GM12801 (cell line): Measurements from ENCODE around the gene SLC66A1.

ENCODE experiments used
- TF ChIP-seq, protein P1 (sequence below): IDR thresholded peaks from one replicate; pipeline ENCODE4 v1.5.1; 2011; ENCODE audit warnings: control low read depth; ENCODE audit not compliant: insufficient read length; ENCODE audit errors: extremely low read depth

SLC66A1 gene

DNA sequence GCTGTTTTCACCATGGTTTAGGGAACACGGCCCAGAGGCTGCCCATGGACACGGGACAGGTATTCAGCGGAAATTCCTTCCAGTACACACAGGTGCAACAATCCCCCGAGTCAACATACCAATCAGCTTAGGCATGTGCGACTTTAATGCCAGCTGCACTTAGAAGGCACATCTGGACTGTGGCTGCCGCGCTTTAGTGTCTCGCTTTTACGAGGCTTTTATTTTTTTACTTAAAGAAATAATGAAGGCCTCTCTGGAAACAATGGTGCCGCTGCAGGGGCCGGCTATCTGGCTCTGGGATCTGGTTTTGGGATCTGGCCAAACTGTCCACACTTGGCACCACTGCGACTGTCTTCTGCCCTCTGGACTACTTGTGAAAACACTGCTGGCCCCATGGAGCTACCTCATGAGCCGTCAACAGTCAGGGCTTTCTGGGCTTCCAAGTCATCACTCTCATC is 55.5 kb downstream of the SLC66A1 start:
- TF ChIP-seq, protein P1, sequence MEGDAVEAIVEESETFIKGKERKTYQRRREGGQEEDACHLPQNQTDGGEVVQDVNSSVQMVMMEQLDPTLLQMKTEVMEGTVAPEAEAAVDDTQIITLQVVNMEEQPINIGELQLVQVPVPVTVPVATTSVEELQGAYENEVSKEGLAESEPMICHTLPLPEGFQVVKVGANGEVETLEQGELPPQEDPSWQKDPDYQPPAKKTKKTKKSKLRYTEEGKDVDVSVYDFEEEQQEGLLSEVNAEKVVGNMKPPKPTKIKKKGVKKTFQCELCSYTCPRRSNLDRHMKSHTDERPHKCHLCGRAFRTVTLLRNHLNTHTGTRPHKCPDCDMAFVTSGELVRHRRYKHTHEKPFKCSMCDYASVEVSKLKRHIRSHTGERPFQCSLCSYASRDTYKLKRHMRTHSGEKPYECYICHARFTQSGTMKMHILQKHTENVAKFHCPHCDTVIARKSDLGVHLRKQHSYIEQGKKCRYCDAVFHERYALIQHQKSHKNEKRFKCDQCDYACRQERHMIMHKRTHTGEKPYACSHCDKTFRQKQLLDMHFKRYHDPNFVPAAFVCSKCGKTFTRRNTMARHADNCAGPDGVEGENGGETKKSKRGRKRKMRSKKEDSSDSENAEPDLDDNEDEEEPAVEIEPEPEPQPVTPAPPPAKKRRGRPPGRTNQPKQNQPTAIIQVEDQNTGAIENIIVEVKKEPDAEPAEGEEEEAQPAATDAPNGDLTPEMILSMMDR: no peak

DNA sequence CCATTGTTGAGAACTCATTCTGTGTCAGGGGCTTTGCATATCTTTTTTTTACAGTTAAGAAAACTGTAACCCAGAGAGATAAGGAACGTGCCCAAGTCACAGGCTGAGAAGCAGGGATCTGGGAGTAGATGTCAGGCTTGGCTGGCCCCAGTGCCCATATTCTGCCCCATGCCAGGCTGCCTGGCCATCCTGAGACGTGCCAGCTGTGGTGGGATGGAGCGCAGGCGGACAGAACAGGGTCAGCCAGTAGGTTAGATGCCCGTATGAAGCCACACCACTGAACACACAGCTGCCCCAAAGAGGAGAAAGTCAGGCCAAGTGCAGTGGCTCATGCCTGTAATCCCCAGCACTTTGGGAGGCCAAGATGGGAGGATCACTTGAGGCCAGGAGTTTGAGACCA is 55.9 kb downstream of the SLC66A1 start:
- TF ChIP-seq, protein P1: no peak

DNA sequence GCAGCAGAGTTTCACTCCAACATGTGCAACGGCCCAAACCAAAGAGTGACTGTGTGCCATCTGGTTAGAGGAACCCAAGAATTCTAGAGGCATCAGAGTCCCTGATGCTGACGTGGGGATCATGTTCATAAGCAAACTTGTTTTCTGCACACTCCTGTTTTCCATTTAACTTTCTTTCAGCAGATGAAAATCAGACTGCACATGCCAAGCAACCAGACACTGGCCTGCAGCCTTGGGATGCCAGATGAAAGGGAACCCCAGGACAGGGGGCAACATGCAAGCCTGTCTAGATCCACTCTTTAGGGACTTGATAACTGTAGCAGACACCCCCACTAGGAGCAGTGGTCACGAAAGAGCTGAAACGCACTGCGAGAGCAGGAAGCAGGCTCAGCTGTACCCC is 56.8 kb downstream of the SLC66A1 start:
- TF ChIP-seq, protein P1: no peak

- TF ChIP-seq, protein P1: no peak
Measured at GRCh38 chr1:19369396-19370090, 57.4 kb downstream of the SLC66A1 start.

- TF ChIP-seq, protein P1: no peak
Measured at GRCh38 chr1:19370453-19371170, 58.5 kb downstream of the SLC66A1 start.

DNA sequence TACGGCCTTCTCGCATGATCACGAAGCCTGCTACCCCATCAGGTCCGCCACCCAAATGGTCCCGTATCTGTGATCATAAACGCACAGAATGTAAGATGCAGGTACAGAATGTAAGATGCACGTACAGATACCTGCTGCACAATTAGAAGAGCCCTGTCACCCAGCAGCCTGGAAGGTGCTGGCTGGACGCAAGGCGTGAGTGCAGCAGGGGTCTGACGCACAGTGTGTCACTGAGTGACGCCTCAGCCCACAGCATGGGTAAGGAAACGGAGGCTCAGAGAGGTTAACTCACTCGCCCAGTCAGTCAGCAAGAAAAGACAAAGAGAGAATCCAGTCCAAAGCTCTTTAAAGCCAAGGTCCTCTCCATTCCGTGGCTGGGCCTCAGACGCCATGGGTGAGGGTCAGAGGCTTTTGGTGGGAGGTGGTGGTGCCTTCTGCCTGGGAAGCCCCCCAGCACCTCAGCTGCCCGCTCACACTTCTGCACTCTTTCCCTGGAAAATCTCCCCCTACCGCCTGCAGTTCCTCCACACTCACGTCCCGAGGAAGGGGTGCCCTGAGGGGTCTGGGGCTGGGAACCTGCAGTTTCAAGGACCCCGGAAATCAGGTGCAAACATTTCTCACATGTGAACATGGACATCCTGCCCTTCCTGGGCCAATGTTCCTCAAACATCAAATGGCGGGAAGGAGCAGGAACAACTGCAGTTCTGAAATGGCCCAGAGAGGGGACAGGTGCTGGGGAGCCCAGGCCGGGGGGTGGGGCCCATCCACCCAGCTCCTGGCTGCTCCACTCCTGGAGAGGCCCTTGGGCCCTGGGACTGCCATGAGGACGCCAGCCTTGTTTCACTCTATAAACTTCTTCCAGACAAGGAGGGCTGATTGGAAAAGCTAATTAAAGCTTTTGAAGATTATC is 59.4 kb downstream of the SLC66A1 start:
- TF ChIP-seq, protein P1: no peak

- TF ChIP-seq, protein P1: no peak
Measured at GRCh38 chr1:19372136-19372514, 60.0 kb downstream of the SLC66A1 start.
